Retinal pigment epithelial cell (primary cell): ENCODE results near the gene CR1L.
"Not testable (repeated sequence)": the region's sequence is repeated elsewhere in the genome, so short reads cannot be mapped to it uniquely, and the experiment has no call there.

Experiments
- DNase-seq: peaks from one replicate; pipeline ENCODE4 v3.0.0-alpha.2; 2010; ENCODE audit warnings: low read depth
- H3K4me3 ChIP-seq: 2 replicates; pipeline ENCODE4 v1.5.1; 2011; ENCODE audit warnings: mild to moderate bottlenecking, low read length, control low read depth, moderate library complexity
- TF ChIP-seq, protein P1 (sequence below): conservative IDR thresholded peaks from 2 replicates; pipeline ENCODE4 v1.5.1; 2011; ENCODE audit warnings: low read depth, low read length, control low read depth, inconsistent platforms

CR1L gene

DNA sequence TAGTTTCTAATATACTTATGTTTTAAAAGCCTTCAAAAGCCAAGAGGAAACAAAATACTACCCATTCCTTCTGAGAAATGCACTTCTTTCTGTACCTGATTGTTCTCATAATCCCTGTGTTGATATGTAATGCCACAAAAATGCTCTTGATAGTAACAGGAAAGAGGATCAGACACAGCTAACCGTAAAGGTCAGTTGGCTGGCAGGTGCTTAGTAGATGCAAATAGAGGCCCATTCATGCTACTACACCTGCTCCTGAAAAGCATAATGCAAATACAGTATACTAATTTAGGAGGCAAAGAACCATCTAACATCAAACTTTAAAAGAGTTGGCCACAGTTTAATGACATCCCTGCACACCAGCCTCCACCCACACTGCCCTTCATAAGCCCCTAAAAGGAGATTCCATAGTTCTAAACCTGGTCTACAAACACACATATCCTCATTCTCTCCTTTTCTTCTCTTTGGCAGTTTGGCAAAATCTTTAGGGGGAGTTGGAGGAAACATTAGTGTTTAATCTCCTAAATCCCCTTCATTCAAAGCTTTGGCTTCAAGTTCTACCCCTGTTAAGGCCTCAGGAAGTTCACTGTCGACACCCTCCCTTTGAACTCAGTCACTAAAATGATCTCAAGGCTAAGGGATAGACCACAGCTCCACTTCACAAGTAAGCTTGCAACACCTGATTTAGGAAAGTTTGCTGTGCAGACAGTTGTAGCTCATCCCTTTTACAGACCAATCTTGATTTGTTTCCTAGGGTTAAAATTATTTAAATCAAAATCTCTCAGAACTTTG lies 104.0 kb downstream of the CR1L start:
- TF ChIP-seq, protein P1, sequence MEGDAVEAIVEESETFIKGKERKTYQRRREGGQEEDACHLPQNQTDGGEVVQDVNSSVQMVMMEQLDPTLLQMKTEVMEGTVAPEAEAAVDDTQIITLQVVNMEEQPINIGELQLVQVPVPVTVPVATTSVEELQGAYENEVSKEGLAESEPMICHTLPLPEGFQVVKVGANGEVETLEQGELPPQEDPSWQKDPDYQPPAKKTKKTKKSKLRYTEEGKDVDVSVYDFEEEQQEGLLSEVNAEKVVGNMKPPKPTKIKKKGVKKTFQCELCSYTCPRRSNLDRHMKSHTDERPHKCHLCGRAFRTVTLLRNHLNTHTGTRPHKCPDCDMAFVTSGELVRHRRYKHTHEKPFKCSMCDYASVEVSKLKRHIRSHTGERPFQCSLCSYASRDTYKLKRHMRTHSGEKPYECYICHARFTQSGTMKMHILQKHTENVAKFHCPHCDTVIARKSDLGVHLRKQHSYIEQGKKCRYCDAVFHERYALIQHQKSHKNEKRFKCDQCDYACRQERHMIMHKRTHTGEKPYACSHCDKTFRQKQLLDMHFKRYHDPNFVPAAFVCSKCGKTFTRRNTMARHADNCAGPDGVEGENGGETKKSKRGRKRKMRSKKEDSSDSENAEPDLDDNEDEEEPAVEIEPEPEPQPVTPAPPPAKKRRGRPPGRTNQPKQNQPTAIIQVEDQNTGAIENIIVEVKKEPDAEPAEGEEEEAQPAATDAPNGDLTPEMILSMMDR = no peak
- no peak overlapping the region for H3K4me3 ChIP-seq
- peak; percentile 52 for DNase-seq

DNA sequence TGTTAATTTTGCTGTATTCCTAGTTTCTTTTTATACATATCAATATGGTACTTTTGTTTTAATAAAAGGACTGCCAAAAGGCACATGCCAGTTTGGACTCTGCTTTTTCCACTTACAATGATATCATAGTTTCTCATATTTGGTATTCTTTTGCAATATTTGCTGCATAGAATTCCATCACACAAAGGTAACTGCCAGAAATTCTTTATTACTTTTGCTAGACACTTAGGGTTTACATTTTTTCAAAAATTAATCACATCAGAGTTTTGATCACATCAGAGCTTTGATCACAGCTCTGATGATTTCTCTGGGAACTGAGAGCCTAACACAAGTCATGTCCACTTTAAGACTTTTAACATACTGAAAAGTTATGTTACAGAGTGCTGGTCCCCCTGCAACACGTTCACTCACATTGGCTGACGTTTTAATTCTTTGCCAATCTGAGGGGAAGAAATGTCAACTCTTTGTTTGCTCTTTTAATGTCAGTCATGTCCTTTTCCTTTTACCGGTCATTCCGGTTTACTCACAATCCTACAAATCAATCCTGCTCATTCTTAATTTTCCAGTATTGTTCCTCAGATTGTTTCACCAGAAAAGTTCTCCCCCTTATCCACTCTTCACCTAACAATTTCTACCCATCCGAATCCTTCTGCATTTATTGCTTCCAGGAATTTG lies 105.8 kb downstream of the CR1L start:
- no peak overlapping the region for H3K4me3 ChIP-seq
- no peak for DNase-seq
- TF ChIP-seq, protein P1 = no peak

- peak overlapping the region; percentile 68 for H3K4me3 ChIP-seq
- DNase-seq = not testable (repeated sequence)
Measured at GRCh38 chr1:207751463-207751789, 106.5 kb downstream of the CR1L start.

- peak; percentile 84 for DNase-seq
- TF ChIP-seq, protein P1 = no peak
- H3K4me3 ChIP-seq = peak within 1 kb of the TSS; percentile 68
Measured at GRCh38 chr1:207751790-207752455, 107.0 kb downstream of the CR1L start, which contains the start of gene CD46. Gene CD46, plus strand, starts transcription at chr1:207752054. Its CDS starts 159 bp downstream, at chr1:207752213.

- H3K4me3 ChIP-seq = peak overlapping the region; percentile 68
- TF ChIP-seq, protein P1 = no peak
- DNase-seq = no peak
Measured at GRCh38 chr1:207752456-207752998, 107.6 kb downstream of the CR1L start.

DNA sequence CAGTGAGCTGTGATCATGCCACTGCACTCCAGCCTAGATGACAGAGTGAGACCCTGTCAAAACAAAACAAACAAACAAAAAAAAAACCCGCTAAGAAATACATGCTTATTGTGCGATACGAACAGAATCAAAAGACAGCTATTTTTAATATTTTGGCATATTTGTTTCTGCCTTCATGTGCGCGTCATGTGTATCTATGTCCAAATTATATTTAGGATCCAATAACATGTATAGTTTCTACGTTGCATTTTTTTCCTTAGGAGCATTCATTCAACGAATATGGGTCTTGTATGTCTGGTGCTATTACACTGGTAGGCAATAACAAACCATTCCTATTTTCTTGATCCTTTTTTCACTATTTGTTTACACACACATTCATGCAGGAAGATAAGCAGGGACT lies 108.7 kb downstream of the CR1L start:
- DNase-seq = no peak
- peak overlapping the region; percentile 68 for H3K4me3 ChIP-seq
- TF ChIP-seq, protein P1 = no peak

GRCh38 chr1:207754011-207754410 lies 109.1 kb downstream of the CR1L start:
- DNase-seq = no peak
- H3K4me3 ChIP-seq = peak overlapping the region; percentile 0
- TF ChIP-seq, protein P1 = no peak
